B cell (primary cell): ENCODE results near the gene PPIP5K2. TPM values are rescaled to one million over a fixed set of nuclear protein-coding genes. Genes with fewer than 3 reads are reported as not detected.
A peak's percentile ranks its signal among the peaks of the same experiment; 100 is the strongest.

Experiments
- ATAC-seq: fragments of 200-7000 bp; cut with Tn5 transposase; one replicate; pipeline ENCODE4 v1.10.0; 2021; ENCODE audit warnings: low read depth, mild to moderate bottlenecking, moderate number of reproducible peaks, moderate library complexity
- CTCF ChIA-PET: fragments of 350-600 bp; sonication (Branson Sonifier 250); formaldehyde crosslinking; loops from one replicate; lab custom pipeline; 2021; ENCODE audit warnings: antibody characterized with exemption, inconsistent platforms; lab: Charles Lee
- POLR2A ChIA-PET: fragments of 350-600 bp; sonication (Branson Sonifier 250); formaldehyde crosslinking; loops from one replicate; lab custom pipeline; 2021; ENCODE audit warnings: antibody characterized with exemption; lab: Charles Lee
- DNase-seq: peaks from one replicate; pipeline ENCODE4 v3.0.0; 2013
- H2AFZ ChIP-seq: 2 replicates; pipeline ENCODE4 v1.6.1; 2012; ENCODE audit warnings: mild to moderate bottlenecking, low read depth, low read length; ENCODE audit not compliant: insufficient read depth, poor library complexity, severe bottlenecking
- H3K27ac ChIP-seq, 2 donors: 1 replicate in 1 of 2; 2 replicates in 1 of 2; pipeline ENCODE4 v1.5.1; 2012 to 2013; ENCODE audit warnings: low read length in 2 of 2, mild to moderate bottlenecking in 2 of 2, moderate library complexity in 1 of 2
- H3K27me3 ChIP-seq, 4 experiments: fragments of 200-600 bp in 1 of 4; sonication (generic) in 1 of 4; replicated peaks in 1 of 4; 1 replicate in 2 of 4; 2 replicates in 2 of 4; pipeline versions ENCODE4 v1.6.1 to v1.7.0; 2013 to 2016; ENCODE audit warnings: low read length in 3 of 4, mild to moderate bottlenecking in 2 of 4, mixed read lengths in 1 of 4, moderate library complexity in 1 of 4; ENCODE audit not compliant: insufficient read depth in 4 of 4, control insufficient read depth in 3 of 4; ENCODE audit errors: control extremely low read depth in 1 of 4
- H3K36me3 ChIP-seq, 2 experiments: replicated peaks in 1 of 2; 1 replicate in 1 of 2; 2 replicates in 1 of 2; pipeline versions ENCODE4 v1.6.1 to v1.7.1; 2013; ENCODE audit warnings: low read length in 1 of 2; ENCODE audit not compliant: insufficient read depth in 2 of 2, control insufficient read depth in 1 of 2; ENCODE audit errors: control extremely low read depth in 1 of 2, extremely low read depth in 1 of 2
- H3K4me1 ChIP-seq, 2 donors: fragments of 200-600 bp in 1 of 2; sonication (generic) in 1 of 2; 1 replicate in 1 of 2; 2 replicates in 1 of 2; pipeline versions ENCODE4 v1.5.1 to v1.6.1; 2013 to 2017; ENCODE audit warnings: low read length in 2 of 2; ENCODE audit not compliant: control insufficient read depth in 2 of 2, insufficient read depth in 2 of 2
- H3K4me2 ChIP-seq: replicated peaks from 2 replicates; pipeline ENCODE3; 2012; ENCODE audit warnings: mild to moderate bottlenecking, low read depth, low read length; ENCODE audit not compliant: poor library complexity, severe bottlenecking
- H3K4me3 ChIP-seq, 5 experiments: fragments of 200-600 bp in 1 of 5; sonication (generic) in 1 of 5; 1 replicate in 3 of 5; 2 replicates in 2 of 5; pipeline versions ENCODE4 v1.5.1 to v1.7.0; 2011 to 2016; ENCODE audit warnings: low read length in 4 of 5, mild to moderate bottlenecking in 4 of 5, low read depth in 2 of 5, control low read depth in 1 of 5, moderate library complexity in 1 of 5; ENCODE audit not compliant: insufficient read depth in 1 of 5; ENCODE audit errors: control extremely low read depth in 1 of 5, extremely low read depth in 1 of 5
- H3K79me2 ChIP-seq: fragments of 200-600 bp; sonication (generic); one replicate; pipeline ENCODE4 v1.6.0; 2016; ENCODE audit warnings: low read length; ENCODE audit not compliant: control insufficient read depth, insufficient read depth
- H3K9ac ChIP-seq: fragments of 200-600 bp; sonication (generic); 2 replicates; pipeline ENCODE4 v1.6.1; 2017; ENCODE audit warnings: mild to moderate bottlenecking, low read length, moderate library complexity
- H3K9me3 ChIP-seq, 3 donors: one replicate each; pipeline versions ENCODE4 v1.6.1 to v1.7.1; 2013; ENCODE audit warnings: low read length in 2 of 3; ENCODE audit not compliant: control insufficient read depth in 2 of 3, insufficient read depth in 1 of 3; ENCODE audit errors: control extremely low read depth in 1 of 3
- H4K20me1 ChIP-seq: 2 replicates; pipeline ENCODE4 v1.6.0; 2012; ENCODE audit warnings: mild to moderate bottlenecking, low read length; ENCODE audit not compliant: insufficient read depth, control insufficient read depth, poor library complexity, severe bottlenecking
- H3K27ac Mint-ChIP-seq: one replicate; pipeline ENCODE4 v1.8.0; 2021; ENCODE audit warnings: mixed read lengths
- H3K27me3 Mint-ChIP-seq: one replicate; pipeline ENCODE4 v1.8.0; 2021; ENCODE audit warnings: mixed read lengths
- H3K4me1 Mint-ChIP-seq: one replicate; pipeline ENCODE4 v1.8.0; 2021; ENCODE audit warnings: mixed read lengths
- H3K4me3 Mint-ChIP-seq: one replicate; pipeline ENCODE4 v1.8.0; 2021; ENCODE audit warnings: mixed read lengths
- H3K9me3 Mint-ChIP-seq: one replicate; pipeline ENCODE4 v1.8.0; 2022; ENCODE audit warnings: mixed read lengths; ENCODE audit not compliant: insufficient read depth
- EZH2 ChIP-seq: IDR thresholded peaks from 2 replicates; pipeline ENCODE4 v1.6.1; 2012; ENCODE audit warnings: borderline replicate concordance, low read depth, mild to moderate bottlenecking, moderate library complexity, low read length; ENCODE audit not compliant: insufficient read depth, poor library complexity, severe bottlenecking
- WGBS: methylation state at CpG from one replicate; pipeline ENCODE4 v1.1.5; 2013; ENCODE audit warnings: missing lambda C conversion rate; ENCODE audit not compliant: insufficient coverage; 5-methylcytosine and 5-hydroxymethylcytosine counted together
- intact Hi-C: fragments of 100-400 bp; cut with micrococcal nuclease; formaldehyde crosslinking; loops from one replicate; pipeline ENCODE4 v1.10.0; 2022
- polyA plus RNA-seq: library from polyadenylated mRNA; depleted of rRNA; stranded (reverse); fragments of >200 nt; gene quantifications from 2 replicates; pipeline ENCODE4 v1.2.3, GENCODE V29; 2012
- total RNA-seq, 2 donors: library from RNA; stranded (reverse); fragments of 120-200 nt in 1 of 2; gene quantifications; 1 replicate in 1 of 2; 2 replicates in 1 of 2; pipeline versions ENCODE4 v1.2.3 to v1.2.4, GENCODE V29; 2013 to 2022
- TF ChIP-seq, protein P1 (sequence below): fragments of 200-600 bp; IDR thresholded peaks from one replicate; pipeline ENCODE4 v1.8.0; 2022; ENCODE audit warnings: antibody characterized with exemption, mild to moderate bottlenecking

PPIP5K2 gene
- total and polyA plus RNA-seq, 2 donors (not counting 1 experiment from before 2014, with no cell fraction given) = 14.5 to 80.5 TPM

DNA sequence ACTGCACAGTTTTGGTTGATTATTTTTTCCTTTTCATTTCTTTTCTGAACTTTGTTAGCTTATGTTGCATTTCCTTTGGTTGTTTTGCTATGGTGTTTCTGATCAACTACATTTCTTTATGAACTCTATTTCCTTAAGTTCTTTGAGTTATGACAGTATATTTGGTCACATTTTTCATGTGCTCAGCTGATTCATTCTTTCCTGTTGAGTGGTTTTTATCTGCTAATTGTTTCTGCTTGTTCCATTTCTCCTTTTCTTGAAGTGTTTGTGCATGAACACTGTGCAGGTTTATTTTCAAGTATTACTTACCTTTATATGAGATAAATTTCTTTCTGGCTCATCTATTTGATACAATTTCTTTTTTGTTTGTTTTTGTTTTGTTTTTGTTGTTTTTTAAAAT, 87.6 kb downstream of the PPIP5K2 start:
- Mint-ChIP-seq H3K4me3 (no peak overlapping the region), H3K27ac (peak overlapping the region; percentile 5), H3K27me3 (no peaks in the 10 kb centered on the region), H3K4me1 (peaks cover 24% of the 10 kb centered on the region), H3K9me3 (no peaks in the 10 kb centered on the region)
- Histone ChIP-seq H2AFZ (no peak overlapping the region), H3K36me3 (peaks cover under 1 to 6% of the 10 kb centered on the region in 2 experiments), H4K20me1 (no peaks in the 10 kb centered on the region), H3K4me2 (no peak overlapping the region), H3K9ac (no peak overlapping the region), H3K27ac (no peak overlapping the region), H3K27me3 (no peaks in the 10 kb centered on the region), H3K4me3 (no peak overlapping the region), H3K79me2 (no peaks in the 10 kb centered on the region), H3K9me3 (no peaks in the 10 kb centered on the region), H3K4me1 (peaks cover 5 to 11% of the 10 kb centered on the region in 2 donors)
- ATAC-seq = no peak
- DNase-seq = no peak
- intact Hi-C loops = no loop called here
- CTCF ChIA-PET = interaction anchor here (1.8 kb wide), 1 partner anchor 17 kb away, joined by 5 read pairs; no protein-coding TSS in a partner anchor
- POLR2A ChIA-PET = no interaction called here
- TF ChIP-seq EZH2 = no peak
- TF ChIP-seq, protein P1, sequence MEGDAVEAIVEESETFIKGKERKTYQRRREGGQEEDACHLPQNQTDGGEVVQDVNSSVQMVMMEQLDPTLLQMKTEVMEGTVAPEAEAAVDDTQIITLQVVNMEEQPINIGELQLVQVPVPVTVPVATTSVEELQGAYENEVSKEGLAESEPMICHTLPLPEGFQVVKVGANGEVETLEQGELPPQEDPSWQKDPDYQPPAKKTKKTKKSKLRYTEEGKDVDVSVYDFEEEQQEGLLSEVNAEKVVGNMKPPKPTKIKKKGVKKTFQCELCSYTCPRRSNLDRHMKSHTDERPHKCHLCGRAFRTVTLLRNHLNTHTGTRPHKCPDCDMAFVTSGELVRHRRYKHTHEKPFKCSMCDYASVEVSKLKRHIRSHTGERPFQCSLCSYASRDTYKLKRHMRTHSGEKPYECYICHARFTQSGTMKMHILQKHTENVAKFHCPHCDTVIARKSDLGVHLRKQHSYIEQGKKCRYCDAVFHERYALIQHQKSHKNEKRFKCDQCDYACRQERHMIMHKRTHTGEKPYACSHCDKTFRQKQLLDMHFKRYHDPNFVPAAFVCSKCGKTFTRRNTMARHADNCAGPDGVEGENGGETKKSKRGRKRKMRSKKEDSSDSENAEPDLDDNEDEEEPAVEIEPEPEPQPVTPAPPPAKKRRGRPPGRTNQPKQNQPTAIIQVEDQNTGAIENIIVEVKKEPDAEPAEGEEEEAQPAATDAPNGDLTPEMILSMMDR = no peak

DNA sequence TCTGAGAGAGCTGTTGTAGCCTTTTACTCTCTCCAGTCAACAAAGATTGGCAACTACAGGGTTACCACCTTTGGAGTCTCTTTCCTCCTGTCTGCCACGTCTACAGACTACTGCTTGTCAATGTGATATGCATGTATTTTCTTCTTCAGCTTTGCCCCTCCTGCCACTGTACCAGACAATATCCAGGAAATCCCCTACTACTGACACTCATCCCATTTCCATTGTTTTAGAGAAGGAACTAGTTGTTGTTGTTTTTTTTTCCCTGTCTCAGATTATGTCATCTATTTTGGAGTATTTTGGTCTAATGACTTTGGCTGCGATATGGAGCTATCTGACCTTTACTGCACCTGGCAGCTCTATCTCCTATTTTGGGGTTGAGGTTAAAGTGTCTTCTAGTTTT, 88.4 kb downstream of the PPIP5K2 start:
- Histone ChIP-seq H3K9ac (no peak overlapping the region), H3K36me3 (peaks cover 0 to 3% of the 10 kb centered on the region in 2 experiments), H4K20me1 (no peaks in the 10 kb centered on the region), H3K27me3 (no peaks in the 10 kb centered on the region), H3K27ac (no peak overlapping the region), H3K4me3 (no peak overlapping the region), H3K79me2 (no peaks in the 10 kb centered on the region), H3K9me3 (no peaks in the 10 kb centered on the region), H2AFZ (no peak overlapping the region), H3K4me2 (no peak overlapping the region), H3K4me1 (peaks cover 5 to 11% of the 10 kb centered on the region in 2 donors)
- ChIA-PET POLR2A (no interaction called here), CTCF (interaction anchor here (1.8 kb wide), 1 partner anchor 16 kb away, joined by 5 read pairs; no protein-coding TSS in a partner anchor)
- TF ChIP-seq, protein P1 = no peak
- TF ChIP-seq EZH2 = no peak
- no peak overlapping the region for H3K4me3 Mint-ChIP-seq
- no peak for DNase-seq
- H3K27ac Mint-ChIP-seq = peak overlapping the region; percentile 5
- no peaks in the 10 kb centered on the region for H3K9me3 Mint-ChIP-seq
- WGBS = no CpG with 5 or more reads among the region's 2 CpGs
- intact Hi-C loops = no loop called here
- no peaks in the 10 kb centered on the region for H3K27me3 Mint-ChIP-seq
- ATAC-seq = no peak
- peaks cover 24% of the 10 kb centered on the region for H3K4me1 Mint-ChIP-seq
